Cardiac septum (tissue), 1 donor: ENCODE data around the gene CELF5. TPM values are rescaled to one million over a fixed set of nuclear protein-coding genes. Genes with fewer than 3 reads are reported as not detected.
"Not testable (repeated sequence)": the region's sequence is repeated elsewhere in the genome, so short reads cannot be mapped to it uniquely, and the experiment has no call there.

ENCODE experiments used
- DNase-seq: peaks from one replicate; pipeline ENCODE4 v3.0.0-alpha.2; 2020; ENCODE audit warnings: low spot score
- intact Hi-C: fragments of 100-400 bp; cut with DNase I; formaldehyde crosslinking; loops from one replicate; pipeline ENCODE4 v1.14.0; 2022
- total RNA-seq: library from RNA; stranded (reverse); fragmentation: NEBNext Ultra II Directional; extraction: Animal tissue kit (Norgen Biotek cat#: 25700); gene quantifications from one replicate; pipeline ENCODE4 v1.2.1, GENCODE V29; 2021
- donor health status: DM: no; HTN: no; CAD: no.

CELF5 gene
- total RNA-seq, 1 donor from 2014 or later: not detected

DNA sequence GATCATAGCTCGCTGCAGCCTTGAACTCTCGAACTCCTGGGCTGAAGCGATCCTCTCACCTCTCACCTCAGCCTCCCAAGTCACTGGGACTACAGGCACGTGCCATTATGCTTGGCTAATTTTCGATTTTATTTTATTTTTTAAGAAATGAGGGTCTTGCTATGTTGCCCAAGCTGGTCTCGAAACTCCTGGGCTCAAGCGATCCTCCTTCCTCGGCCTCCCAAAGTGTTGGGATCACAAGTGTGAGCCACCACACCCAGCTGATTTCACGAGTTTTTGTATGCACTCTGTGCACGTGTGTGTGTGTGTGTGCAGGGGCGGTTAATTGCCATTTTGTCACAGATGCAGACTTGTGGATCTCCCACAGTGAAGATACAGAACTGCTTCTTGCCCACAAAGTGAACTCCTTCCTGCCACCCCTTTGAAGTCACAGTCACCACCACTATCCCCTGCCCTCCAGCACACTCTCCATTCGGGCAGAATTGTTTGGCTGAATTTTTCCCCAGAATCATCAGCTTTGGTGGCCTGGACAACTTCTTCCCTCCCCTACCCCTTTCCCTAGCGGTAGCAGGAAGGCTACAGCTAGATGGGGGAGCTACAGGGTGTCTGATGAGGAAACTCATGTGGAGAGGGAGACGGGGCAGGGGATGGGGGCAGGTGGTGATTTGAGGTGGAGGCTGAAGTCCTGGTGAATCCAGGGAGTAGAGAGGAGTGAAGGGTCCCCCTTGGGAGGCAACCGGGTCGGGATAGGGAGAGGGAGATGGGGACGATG is 59.6 kb downstream of the CELF5 start:
- intact Hi-C loops: no loop called here

DNA sequence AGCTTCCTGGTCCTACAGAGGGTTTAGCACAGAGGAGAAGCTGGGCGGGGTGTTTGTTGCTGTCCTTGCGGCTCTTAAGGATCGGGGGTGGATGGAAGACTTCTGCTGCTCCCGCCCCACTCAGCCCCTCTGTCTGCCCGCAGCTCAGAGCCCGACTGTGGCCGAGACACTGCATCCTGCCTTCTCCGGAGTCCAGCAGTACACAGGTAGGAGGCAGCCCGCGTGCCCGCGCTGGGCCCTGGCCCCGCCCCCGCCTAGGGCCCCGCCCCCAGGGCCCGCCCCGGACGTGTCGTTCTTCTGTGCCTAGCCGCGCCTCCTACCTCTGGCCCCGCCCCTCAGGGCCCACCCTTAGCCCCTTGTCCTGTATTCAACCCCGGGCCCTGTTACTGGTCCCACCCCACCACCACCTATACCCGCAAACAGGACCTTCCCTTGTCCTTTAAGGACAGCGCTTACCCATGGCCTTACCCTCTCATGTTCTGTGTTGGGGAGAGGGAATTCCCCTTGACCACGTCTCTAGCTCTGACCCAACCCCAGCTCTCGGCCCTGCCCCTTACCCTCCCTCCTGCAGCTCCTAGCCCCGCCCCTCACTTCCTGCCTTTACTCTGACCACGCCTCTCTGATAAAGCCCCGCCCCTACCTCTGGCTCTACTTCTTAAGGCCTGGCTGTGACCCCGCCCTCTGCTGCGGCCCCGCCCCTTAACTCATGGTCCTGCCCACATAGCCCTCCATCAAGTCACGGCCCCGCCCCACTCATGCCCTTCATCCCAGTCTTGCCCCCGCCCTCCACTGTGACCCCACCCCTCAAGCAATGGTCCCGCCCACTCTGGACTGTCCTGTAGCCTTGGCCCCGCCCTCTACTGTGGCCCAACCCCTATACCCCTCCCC is 60.5 kb downstream of the CELF5 start:
- intact Hi-C loops: no loop called here

More for the DNA sequence above, 59.6 kb downstream of the CELF5 start:
- no peak for DNase-seq

DNA sequence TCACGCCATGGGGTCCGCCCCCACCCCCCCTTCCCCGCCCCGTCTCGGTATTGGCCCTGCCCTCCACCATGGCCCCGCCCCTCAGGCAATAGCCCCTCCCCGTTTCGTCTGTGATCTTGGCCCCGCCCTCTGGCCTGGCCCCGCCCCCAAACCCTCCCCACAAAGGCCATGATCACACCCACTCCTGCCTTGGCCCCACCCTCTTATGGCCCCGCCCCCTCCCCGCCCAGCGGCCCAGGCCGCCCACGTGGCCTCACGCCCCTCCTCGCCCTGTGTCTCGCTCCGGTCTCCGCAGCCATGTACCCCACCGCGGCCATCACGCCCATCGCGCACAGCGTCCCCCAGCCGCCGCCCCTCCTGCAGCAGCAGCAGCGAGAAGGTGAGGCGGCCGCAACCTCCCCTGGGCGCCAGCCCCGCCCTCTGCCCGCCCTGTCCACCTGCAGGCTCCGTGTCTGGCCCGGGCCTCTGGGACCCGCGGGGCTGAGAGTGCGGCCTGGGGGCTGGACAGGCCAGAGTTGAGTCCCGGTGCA is 61.3 kb downstream of the CELF5 start:
- intact Hi-C loops: no loop called here
- no peak for DNase-seq

More for the DNA sequence above, 60.5 kb downstream of the CELF5 start:
- DNase-seq: no peak

DNA sequence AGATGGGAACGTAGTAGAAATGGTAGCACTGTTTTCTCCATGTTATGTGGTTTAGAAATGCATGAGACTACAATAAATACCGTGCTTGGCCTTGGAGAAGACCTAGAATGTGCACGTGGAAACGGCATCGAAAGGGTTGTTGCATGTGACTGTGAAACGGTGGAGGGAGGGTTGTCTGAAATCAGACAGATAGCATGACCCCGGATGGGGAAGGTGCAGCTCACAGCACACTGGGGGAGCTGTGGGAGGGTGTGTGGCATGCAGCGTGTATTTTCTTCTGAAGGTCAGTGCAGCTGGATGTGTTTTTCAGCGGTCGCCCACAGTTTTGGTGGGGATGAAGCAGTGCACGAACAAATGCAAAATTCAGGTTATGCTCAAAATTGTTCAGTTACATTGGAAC is 63.4 kb downstream of the CELF5 start:
- intact Hi-C loops: no loop called here
- DNase-seq: no peak

DNA sequence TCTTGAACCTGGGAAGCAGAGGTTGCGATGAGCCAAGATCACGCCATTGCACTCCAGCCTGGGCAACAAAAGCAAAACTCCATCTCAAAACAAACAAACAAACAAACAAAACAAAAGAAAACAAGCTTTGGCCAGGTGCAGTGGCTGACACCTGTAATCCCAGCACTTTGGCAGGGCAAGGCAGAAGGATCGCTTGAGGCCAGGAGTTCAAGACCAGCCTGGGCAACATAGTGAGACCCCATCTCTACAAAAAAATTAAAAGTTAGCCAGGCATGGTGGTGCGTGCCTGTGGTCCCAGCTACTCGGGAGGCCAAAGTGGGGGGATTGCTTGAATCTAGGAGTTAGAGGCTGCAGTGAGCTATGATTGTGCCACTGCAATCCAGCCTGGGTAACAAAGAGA is 64.0 kb downstream of the CELF5 start:
- intact Hi-C loops, DNase-seq: not testable (repeated sequence)

DNA sequence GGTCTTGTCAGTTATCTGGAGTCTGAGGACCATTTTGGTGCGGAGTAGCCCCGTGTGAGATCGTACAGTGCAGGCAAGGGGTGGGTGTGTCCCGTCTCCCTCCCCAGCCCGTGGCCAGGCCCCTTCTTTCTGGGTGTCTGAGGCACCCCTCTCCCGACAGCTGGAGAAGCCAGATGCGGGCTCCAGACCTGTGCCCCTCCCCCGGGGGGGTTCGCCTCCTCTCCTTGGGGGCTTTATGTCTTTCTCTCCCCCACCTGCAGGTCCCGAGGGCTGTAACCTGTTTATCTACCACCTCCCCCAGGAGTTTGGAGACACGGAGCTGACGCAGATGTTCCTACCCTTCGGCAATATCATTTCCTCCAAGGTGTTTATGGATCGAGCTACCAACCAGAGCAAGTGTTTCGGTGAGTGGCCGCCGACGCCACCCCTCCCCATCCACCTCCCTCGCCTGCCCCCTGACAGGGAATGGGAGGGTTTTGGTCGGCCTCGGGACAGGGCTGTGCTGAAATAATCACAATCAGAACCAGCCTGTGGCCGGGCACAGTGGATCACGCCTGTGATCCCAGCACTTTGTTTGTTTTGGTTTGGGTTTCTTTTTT is 65.6 kb downstream of the CELF5 start:
- no peak for DNase-seq
- intact Hi-C loops: no loop called here

DNA sequence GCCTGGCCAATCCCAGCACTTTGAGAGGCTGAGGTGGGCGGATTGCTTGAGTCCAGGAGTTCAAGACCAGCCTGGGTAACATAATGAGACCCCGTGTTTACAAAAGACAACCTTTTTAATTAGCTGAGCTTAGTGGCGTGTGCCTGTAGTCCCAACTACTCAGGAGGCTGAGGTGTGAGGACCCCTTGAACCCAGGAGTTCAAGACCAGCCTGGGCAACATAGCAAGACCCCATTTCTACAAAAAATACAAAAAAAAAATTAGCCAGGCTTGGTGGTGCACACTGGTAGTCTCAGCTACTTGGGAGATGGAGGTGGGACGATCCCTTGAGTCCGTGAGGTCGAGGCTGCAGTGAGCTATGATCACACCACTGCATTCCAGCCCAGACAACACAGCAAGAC is 66.4 kb downstream of the CELF5 start:
- DNase-seq, intact Hi-C loops: not testable (repeated sequence)

DNA sequence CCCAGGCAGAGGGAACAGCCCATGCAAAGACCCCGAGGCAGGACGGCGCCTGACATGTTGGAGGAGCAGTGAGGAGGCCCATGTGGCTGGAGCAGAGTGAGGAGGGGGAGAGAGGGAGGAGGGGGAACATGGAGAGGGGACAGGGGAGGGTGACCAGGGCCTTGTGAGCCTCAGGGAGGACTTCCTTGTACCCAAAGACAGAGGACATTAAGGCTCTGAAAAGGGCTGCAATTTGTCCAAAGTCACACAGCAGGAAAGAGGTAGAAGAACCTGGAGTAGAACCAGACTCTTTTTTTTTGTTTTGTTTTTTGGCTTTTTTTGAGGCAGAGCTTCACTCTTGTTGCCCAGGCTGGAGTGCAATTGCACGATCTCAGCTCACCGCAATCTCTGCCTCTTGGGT is 67.2 kb downstream of the CELF5 start:
- intact Hi-C loops: no loop called here
- no peak for DNase-seq

DNA sequence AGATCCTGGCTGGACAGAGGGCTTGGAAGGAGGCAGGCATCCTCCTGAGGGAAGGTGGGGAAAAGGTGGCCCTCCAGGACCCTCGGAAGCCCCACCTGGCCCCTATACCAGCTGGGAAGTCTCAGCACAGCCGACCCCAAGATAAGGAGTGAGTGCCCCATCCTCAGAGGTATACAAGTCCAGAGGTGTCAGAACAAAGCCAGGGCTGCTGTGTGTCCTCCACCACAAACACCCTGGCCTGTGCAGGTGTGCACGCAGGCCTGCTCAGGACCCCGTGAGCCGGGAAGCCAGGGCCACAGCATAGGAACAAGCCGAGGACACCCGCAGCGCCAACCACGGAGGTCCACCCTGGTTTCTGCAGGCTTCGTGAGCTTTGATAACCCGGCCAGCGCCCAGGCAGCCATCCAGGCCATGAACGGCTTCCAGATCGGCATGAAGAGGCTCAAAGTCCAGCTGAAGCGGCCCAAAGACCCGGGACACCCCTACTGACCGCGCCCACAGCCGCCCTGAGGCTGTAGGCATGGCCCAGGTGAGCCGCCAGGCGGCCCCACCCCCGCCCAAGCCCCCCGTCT is 68.6 kb downstream of the CELF5 start:
- intact Hi-C loops: no loop called here
- DNase-seq: no peak

DNA sequence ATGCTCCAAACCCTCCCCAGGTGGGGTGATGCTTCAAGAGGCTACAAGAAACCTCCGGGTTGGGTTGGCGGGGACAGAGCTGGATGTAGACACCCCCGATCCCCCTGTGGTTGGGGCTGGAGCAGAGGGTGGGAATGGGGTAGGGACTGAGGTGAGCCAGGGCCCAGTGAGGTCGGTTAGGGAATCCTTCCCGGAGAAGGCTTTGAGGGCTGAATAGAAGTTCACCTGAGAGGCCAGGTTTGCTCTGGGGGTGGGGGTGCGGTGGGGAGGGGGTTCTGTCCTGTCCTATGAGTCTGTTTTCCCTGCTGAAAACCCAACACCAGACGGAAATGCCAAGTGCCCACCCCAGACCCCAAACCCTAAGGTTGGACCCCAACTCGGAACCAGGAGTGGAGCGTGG is 69.1 kb downstream of the CELF5 start:
- intact Hi-C loops: no loop called here
- no peak for DNase-seq

DNA sequence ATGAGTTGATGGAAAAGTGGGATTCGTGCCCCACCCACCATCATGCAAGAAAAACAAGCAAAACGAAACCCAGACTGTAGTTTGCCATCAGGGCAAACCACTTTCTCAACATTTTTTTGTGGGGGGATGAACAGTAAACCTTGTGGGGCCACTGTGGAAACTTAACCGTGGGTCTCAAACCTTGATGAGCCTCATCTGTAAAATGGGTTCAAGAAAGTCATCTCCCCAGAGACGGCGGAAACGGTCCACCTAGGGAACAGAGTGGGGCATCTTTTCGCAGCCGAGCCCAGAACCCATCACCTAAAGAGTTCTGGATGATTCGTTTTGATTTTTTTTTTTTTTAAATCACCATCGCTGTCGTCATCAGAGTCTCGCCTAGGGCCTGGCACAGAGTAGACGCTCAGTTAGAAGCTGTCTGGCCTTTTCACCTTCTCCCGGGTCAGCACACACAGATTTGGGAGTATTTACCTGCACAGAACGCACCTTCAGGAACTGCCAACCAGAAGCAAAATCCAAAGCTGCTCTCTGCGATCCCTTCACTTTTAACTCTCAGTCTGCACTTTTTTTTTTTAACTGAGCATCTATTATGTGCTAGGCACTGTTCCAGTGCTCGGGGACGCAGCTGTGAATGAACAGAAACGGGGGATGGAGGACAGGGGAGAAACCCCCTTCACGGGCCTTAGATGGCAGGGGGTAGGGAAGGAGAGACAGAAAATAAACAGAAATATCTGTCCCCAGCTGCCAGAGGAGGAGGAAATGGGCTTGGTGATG is 69.8 kb downstream of the CELF5 start:
- no peak for DNase-seq
- intact Hi-C loops: no loop called here

DNA sequence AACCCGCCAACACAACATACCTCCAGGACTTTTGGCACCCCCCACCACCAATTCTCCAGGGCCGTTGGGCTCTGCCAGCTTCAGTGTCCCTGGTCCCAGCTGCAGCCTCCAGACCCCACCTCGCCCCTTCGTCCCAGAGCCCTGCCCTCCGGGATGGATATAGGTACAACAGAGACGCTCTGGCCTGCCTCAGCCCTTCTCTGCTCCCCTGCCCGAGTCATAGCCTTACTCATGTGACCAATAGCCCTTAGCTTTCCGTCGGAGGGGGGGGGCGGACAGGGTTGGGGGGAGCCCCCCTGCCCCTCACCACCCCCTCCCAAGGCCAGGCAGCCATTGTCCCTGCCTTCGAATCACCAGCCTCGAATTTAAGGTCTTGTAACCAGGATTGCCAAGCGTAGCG is 71.1 kb downstream of the CELF5 start:
- no peak for DNase-seq
- intact Hi-C loops: no loop called here

DNA sequence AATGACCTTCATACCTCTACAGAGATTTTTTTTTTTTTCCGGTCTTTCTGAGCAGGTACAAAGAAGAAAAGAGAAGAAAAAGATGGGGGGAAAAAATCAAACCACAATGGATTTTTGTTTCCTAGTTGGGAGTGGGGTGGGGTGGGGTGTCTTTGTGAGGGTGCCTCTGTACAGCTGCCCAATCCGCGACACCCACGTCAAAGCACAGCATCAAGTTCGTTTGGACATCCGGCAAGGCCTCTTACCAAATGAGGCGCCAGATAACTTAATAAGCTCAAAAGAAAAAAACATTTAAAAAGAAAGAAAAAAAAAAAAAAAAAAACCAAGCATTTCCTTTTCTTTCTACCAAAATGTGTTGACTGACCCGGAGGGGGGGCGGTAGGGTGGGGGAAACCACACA is 71.6 kb downstream of the CELF5 start:
- intact Hi-C loops: no loop called here
- no peak for DNase-seq

DNA sequence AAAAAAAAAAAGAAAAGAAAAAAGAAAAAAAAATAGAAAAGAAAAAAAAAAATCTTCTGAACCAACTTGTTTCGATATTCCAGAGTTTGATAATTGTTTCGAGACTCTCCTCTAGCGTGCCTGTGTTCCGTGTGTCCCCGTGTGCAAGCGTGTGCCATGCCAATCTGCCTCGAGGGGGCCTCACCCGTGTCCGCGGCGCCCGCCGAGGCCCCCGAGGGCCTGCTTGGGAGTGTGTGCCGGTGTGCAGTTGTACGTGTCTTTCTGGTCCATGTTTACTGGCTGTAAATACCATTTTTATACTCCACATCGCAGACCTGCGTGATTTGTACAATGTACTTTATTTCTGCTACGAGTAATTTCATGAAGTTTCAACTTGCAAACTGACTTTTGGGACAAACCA is 72.0 kb downstream of the CELF5 start:
- intact Hi-C loops: no loop called here
- no peak for DNase-seq

DNA sequence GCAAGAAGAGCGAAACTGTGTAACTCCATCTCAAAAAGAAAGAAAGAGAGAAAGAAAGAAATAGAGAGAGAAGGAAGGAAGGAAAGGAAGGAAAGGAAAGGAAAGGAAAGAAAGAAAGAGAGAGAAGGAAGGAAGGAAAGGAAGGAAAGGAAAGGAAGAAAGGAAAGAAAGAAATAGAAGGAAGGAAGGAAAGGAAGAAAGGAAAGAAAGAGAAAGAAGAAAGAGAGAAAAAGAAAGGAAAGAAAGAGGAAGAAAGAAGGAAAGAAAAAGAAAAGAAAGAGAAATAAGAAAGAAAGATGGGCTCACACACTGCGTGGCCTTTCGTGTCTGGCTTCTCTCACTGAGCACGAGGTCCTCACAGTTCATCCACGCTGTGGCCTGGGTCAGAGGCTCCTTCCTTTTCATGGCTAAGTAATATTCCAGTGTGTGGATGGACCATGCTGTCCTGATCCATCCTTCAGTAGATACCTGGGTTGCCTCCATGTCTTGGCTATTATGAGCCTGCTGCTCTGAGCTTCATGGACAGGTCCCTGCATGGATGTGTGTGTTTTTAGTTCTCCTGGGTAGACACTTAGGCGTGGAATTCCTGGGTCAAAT is 74.5 kb downstream of the CELF5 start:
- intact Hi-C loops: no loop called here

DNA sequence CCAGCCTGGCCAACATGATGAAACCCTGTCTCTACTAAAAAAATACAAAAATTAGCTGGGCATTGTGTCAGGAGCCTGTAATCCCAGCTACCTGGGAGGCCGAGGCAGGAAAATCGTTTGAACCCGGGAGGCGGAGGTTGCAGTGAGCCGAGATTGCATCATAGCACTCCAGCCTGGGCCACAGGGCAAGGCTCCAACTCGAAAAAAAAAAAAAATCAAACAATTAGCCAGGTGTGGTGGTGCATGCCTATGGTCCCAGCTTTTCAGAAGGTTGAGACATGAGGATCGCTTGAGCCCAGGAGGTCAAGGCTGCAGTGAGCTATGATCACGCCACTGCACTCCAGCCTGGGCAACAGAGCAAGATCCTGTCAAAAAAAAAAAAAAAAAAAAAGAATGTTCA is 76.1 kb downstream of the CELF5 start:
- DNase-seq, intact Hi-C loops: not testable (repeated sequence)

More for the DNA sequence above, 74.5 kb downstream of the CELF5 start:
- DNase-seq: no peak

DNA sequence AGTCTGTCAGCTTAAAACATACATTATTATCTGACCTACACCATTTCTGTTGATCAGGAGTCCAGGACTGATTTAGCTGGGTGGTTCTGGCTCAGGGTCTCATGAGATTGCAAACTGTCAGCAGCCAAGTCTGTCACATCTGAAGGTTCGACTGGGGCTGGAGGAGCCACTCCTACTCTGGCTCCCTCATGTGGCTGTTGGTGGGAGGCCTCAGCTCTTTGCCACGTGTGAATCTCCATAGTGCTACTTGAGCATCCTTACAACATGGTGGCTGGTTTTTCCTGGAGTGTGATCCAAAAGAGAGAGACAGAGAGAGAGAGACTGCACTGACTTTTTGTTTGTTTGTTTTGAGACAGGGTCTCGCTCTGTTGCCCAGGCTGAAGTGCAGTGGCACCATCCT is 78.3 kb downstream of the CELF5 start:
- intact Hi-C loops: no loop called here
- DNase-seq: no peak

DNA sequence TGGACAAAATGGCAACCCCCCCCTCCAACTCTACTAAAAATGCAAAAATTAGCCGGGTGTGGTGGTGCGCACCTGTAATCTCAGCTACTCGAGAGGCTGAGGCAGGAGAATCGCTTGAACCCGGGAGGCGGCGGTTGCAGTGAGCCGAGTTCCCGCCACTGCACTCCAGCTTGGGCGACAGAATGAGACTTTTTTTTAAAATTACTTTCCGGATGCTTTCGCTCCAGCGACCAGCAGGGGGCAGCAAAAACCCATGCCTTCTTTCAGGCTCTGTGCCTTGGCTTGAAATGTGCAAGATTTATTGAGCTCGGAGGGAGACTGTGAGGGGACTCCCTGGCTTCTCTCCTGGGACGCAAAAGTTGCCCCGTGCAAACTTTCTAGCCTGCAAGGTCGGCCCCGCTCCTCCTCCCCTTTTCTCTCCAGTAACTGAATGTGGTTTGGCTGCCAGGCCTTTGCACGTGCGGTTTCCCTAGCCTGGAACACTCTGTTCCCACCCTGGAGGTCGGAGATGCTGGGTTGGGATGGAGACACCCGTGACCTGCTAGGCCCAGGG is 80.5 kb downstream of the CELF5 start:
- intact Hi-C loops: loop anchor here (2.0 kb wide), 1 partner anchor 314 kb away; no protein-coding TSS in a partner anchor
- peak; percentile 80 for DNase-seq
